GM23248 (cell line): ENCODE results near the gene TYW1.
"Not testable (repeated sequence)": the region's sequence is repeated elsewhere in the genome, so short reads cannot be mapped to it uniquely, and the experiment has no call there.

Experiments used
- EZH2 ChIP-seq: fragments of 200-600 bp; sonication (generic); IDR thresholded peaks from 2 replicates; pipeline ENCODE4 v1.6.1; 2018; ENCODE audit warnings: antibody characterized with exemption, mild to moderate bottlenecking; ENCODE audit not compliant: insufficient read depth, poor library complexity, severe bottlenecking
- EZH2phosphoT487 ChIP-seq: fragments of 200-600 bp; sonication (generic); IDR thresholded peaks from 2 replicates; pipeline ENCODE4 v1.6.1; 2018; ENCODE audit warnings: antibody characterized with exemption, moderate library complexity, mild to moderate bottlenecking, low read depth; ENCODE audit not compliant: insufficient read depth

- TF ChIP-seq EZH2phosphoT487, EZH2: not testable (repeated sequence)
These were observed 215.2 kb downstream of the TYW1 start for GRCh38 chr7:67211650-67212330.
